Nephron progenitor cell (in vitro differentiated cells): Measurements from ENCODE around the gene POLR1E.
A peak's percentile ranks its signal among the peaks of the same experiment; 100 is the strongest.

Experiments
- DNase-seq: peaks from one replicate; pipeline ENCODE4 v3.0.0; 2021
- H3K27ac Mint-ChIP-seq: 2 replicates; pipeline ENCODE4 v1.8.0; 2021; ENCODE audit warnings: mild to moderate bottlenecking, moderate library complexity, mixed read lengths
- H3K27me3 Mint-ChIP-seq: 2 replicates; pipeline ENCODE4 v1.8.0; 2021; ENCODE audit warnings: mild to moderate bottlenecking, low read depth, mixed read lengths; ENCODE audit not compliant: poor library complexity
- H3K36me3 Mint-ChIP-seq: 2 replicates; pipeline ENCODE4 v1.8.0; 2021; ENCODE audit warnings: low read depth, mixed read lengths
- H3K4me1 Mint-ChIP-seq: 2 replicates; pipeline ENCODE4 v1.8.0; 2021; ENCODE audit warnings: mixed read lengths
- H3K4me3 Mint-ChIP-seq: 2 replicates; pipeline ENCODE4 v1.8.0; 2021; ENCODE audit warnings: mild to moderate bottlenecking, moderate library complexity, mixed read lengths
- H3K9me3 Mint-ChIP-seq: 2 replicates; pipeline ENCODE4 v1.8.0; 2021; ENCODE audit warnings: mild to moderate bottlenecking, moderate library complexity, mixed read lengths
- TF ChIP-seq, protein P1 (sequence below): fragments of 200-600 bp; sonication (generic); IDR thresholded peaks from 2 replicates; pipeline ENCODE4 v1.5.0; 2021; ENCODE audit warnings: antibody characterized with exemption

The POLR1E gene, protein sequence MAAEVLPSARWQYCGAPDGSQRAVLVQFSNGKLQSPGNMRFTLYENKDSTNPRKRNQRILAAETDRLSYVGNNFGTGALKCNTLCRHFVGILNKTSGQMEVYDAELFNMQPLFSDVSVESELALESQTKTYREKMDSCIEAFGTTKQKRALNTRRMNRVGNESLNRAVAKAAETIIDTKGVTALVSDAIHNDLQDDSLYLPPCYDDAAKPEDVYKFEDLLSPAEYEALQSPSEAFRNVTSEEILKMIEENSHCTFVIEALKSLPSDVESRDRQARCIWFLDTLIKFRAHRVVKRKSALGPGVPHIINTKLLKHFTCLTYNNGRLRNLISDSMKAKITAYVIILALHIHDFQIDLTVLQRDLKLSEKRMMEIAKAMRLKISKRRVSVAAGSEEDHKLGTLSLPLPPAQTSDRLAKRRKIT

DNA sequence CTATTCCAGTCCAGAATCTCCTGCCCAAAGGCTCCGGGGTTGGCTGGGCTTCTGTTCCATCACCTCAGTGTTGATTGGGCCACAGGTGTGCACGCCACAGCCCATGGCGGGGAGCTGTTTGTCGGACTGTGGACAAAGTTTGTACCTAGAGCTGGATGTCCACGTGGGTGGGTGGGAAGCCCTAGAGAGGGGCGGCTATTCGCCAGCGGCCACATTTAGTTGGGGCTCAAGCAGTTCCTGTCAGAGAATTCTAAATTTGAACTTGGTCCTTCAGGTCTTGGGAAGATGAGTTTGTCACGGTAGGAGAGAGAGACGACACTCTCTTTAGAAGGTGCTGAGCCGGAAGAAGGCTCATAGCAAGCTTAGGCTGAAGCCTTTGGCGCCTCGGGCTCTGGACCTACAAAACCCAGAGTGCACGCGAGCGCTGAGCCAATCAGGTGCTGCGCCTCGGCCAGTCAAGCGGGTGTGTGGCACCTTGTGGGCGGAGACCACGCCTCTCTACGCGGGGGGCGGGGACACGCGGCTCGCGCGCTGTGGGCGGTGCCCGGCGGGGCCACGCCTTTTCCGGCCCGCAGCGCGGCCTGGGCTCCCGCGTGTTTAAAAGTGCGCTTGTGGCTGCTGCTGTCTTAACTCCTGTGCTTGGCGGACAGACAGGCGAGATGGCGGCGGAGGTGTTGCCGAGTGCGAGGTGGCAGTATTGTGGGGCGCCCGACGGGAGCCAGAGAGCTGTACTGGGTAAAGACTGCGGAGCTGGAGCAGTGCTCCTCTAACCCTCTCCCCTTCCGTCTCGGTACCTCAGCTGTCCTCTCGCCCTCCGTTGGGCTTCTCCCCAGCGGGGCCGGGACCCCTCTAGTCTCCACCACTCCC lies at the start of gene POLR1E:
TSS of gene POLR1E (plus strand) at position 560 of the 867 bp plus-strand sequence. CDS start at position 660, 100 bp downstream.
- peaks cover 18% of the 10 kb centered on the region for H3K36me3 Mint-ChIP-seq
- peaks cover 3% of the 10 kb centered on the region for H3K27me3 Mint-ChIP-seq
- peak; percentile 96 for DNase-seq
- peak within 1 kb of the TSS; percentile 96 for H3K27ac Mint-ChIP-seq
- TF ChIP-seq, protein P1, sequence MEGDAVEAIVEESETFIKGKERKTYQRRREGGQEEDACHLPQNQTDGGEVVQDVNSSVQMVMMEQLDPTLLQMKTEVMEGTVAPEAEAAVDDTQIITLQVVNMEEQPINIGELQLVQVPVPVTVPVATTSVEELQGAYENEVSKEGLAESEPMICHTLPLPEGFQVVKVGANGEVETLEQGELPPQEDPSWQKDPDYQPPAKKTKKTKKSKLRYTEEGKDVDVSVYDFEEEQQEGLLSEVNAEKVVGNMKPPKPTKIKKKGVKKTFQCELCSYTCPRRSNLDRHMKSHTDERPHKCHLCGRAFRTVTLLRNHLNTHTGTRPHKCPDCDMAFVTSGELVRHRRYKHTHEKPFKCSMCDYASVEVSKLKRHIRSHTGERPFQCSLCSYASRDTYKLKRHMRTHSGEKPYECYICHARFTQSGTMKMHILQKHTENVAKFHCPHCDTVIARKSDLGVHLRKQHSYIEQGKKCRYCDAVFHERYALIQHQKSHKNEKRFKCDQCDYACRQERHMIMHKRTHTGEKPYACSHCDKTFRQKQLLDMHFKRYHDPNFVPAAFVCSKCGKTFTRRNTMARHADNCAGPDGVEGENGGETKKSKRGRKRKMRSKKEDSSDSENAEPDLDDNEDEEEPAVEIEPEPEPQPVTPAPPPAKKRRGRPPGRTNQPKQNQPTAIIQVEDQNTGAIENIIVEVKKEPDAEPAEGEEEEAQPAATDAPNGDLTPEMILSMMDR, result no peak
- no peaks in the 10 kb centered on the region for H3K9me3 Mint-ChIP-seq
- H3K4me1 Mint-ChIP-seq, result peaks cover 54% of the 10 kb centered on the region
- H3K4me3 Mint-ChIP-seq, result peak within 1 kb of the TSS; percentile 97

DNA sequence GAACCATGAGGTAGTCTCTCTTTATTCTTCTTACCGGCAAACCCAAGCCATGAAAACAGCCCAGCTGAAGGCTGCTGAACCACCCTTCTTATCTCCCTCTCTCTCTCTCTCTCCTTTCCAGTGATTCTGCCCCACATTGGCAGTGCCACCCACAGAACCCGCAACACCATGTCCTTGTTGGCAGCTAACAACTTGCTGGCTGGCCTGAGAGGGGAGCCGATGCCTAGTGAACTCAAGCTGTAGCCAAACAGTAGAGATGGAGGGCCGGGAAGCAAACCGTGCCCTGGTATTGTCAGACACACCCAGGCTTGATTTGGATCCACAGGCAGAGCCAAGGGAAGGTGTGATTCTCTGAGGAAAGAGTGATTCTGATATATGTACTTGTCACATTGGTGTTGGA lies 49.2 kb upstream of the POLR1E start:
- no peak overlapping the region for H3K4me3 Mint-ChIP-seq
- H3K36me3 Mint-ChIP-seq, result peaks cover 61% of the 10 kb centered on the region
- TF ChIP-seq, protein P1, result no peak

DNA sequence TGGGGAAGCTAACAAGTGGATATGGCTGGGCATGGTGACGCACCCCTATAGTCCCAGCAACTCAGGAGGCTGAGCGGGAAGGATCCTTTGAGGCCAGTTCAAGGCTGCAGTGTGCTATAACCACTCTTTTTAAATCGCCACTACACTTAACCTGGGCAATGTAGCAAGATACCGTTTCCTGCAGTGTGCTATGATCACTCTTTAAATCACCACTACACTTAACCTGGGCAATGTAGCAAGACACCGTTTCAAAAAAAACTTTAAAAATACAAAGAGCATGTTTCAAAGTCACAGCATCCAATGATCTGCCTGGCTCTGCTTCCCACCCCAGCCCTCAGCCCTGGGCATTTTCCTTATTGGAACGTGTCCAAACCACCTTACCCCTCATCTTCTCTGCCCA lies 48.7 kb upstream of the POLR1E start:
- Mint-ChIP-seq H3K27ac (no peak overlapping the region), H3K4me1 (peaks cover 30% of the 10 kb centered on the region), H3K9me3 (no peaks in the 10 kb centered on the region), H3K36me3 (peaks cover 61% of the 10 kb centered on the region), H3K4me3 (no peak overlapping the region), H3K27me3 (no peaks in the 10 kb centered on the region)
- TF ChIP-seq, protein P1, result no peak
- DNase-seq, result no peak

More for the DNA sequence above, 49.2 kb upstream of the POLR1E start:
- Mint-ChIP-seq H3K27me3 (no peaks in the 10 kb centered on the region), H3K9me3 (no peaks in the 10 kb centered on the region), H3K4me1 (peaks cover 30% of the 10 kb centered on the region), H3K27ac (peak overlapping the region; percentile 8)
- no peak for DNase-seq

DNA sequence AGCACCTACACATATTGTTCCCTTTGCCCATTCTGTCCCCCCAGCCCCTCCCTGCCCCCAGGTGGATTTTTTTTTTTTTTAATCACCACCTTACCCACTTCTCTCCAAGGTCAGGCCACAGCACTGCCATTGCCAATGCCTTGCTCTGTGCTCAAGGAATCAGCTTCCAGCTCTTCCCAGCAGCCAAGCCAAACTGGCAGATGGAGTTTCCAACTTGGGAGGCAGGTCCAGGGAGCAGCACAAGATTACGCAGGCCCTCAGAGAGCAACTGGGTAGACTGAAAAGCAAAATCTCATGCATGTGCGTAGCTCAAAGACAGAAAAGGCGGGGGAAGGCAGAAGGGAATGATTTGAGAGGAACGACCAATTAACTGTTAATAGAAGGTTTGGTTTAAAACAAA lies 48.1 kb upstream of the POLR1E start:
- TF ChIP-seq, protein P1, result no peak
- H3K27me3 Mint-ChIP-seq, result no peaks in the 10 kb centered on the region
- H3K4me1 Mint-ChIP-seq, result peaks cover 32% of the 10 kb centered on the region
- H3K27ac Mint-ChIP-seq, result peak overlapping the region; percentile 83
- no peak overlapping the region for H3K4me3 Mint-ChIP-seq
- H3K36me3 Mint-ChIP-seq, result peaks cover 66% of the 10 kb centered on the region
- no peaks in the 10 kb centered on the region for H3K9me3 Mint-ChIP-seq
- DNase-seq, result no peak

DNA sequence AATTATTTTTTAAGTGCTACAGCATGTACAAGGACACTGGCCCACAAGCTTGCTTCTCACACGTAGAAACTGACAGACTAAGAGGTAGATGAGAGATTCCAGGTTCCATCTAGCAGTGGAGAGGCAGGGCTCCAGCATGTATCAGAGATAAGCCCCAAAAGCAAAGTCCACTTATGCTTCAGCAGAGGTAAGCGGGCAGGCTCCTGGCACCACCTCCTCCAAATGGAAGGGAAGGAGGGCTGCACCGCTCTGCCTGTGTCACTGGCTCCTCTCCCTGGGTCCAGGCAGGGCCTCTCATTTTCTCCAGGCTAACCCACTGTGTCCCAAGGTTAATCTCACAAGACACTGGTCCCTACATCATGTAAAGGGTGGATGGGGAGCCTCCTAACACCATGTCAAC lies 47.4 kb upstream of the POLR1E start:
- Mint-ChIP-seq H3K4me3 (no peak overlapping the region), H3K27ac (no peak overlapping the region), H3K36me3 (peaks cover 63% of the 10 kb centered on the region), H3K9me3 (no peaks in the 10 kb centered on the region), H3K4me1 (peaks cover 25% of the 10 kb centered on the region), H3K27me3 (no peaks in the 10 kb centered on the region)
- no peak for DNase-seq
- TF ChIP-seq, protein P1, result no peak
